Left ventricle myocardium inferior (tissue), 1 donor: Measurements from ENCODE around the gene PRKRA. TPM values are rescaled to one million over a fixed set of nuclear protein-coding genes. Genes with fewer than 3 reads are reported as not detected.
A peak's percentile ranks its signal among the peaks of the same experiment; 100 is the strongest.

Source experiments
- DNase-seq: peaks from one replicate; pipeline ENCODE4 v3.0.0-alpha.2; 2020
- H3K27ac ChIP-seq: fragments of 200-600 bp; replicated peaks from 2 replicates; pipeline ENCODE4 v1.8.0; 2021
- H3K27me3 ChIP-seq: fragments of 200-600 bp; 2 replicates; pipeline ENCODE4 v1.8.0; 2021; ENCODE audit warnings: low read depth
- H3K36me3 ChIP-seq: fragments of 200-600 bp; 2 replicates; pipeline ENCODE4 v1.8.0; 2021
- H3K4me1 ChIP-seq: fragments of 200-600 bp; 2 replicates; pipeline ENCODE4 v1.8.0; 2021
- H3K4me3 ChIP-seq: fragments of 200-600 bp; 2 replicates; pipeline ENCODE4 v1.8.0; 2021; ENCODE audit warnings: mild to moderate bottlenecking, moderate library complexity
- H3K9me3 ChIP-seq: fragments of 200-600 bp; replicated peaks from 2 replicates; pipeline ENCODE4 v1.8.0; 2021
- intact Hi-C: fragments of 100-400 bp; cut with micrococcal nuclease; formaldehyde crosslinking; loops from one replicate; pipeline ENCODE4 v1.11.0; 2022
- total RNA-seq: library from RNA; stranded (reverse); fragmentation: NEBNext Ultra II Directional; extraction: Animal tissue kit (Norgen Biotek cat#: 25700); gene quantifications from one replicate; pipeline ENCODE4 v1.2.1, GENCODE V29; 2021
- TF ChIP-seq, protein P1 (sequence below): fragments of 200-600 bp; IDR thresholded peaks from 2 replicates; pipeline ENCODE4 v1.8.0; 2021; ENCODE audit warnings: antibody characterized with exemption, mild to moderate bottlenecking, borderline replicate concordance
- donor health status: DM: no; HTN: yes; CAD: no; lungs with severe emphysema.

PRKRA gene
- total RNA-seq, 1 donor from 2014 or later = 48.7 TPM

DNA sequence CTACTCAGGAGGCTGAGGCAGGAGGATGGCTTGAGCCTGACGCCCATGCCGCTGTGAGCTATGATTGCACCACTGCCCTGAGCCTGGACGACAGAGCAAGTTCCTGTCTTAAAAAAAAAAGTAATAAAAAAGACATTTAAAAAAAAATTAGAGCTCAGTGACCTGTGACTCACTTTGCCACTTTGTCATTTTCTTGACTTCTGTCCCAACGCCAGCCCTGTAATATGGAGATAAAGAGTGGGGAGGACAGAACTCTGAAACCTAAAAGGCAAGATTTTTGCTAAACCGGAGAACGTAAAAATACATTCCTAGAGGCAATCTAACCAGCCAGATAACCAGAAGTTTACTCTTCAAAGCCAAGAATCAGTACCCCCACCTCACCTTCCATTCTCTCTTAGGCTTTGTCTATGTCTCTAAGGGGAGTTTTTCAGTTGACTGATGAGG, 49.0 kb downstream of the PRKRA start:
- TF ChIP-seq, protein P1, sequence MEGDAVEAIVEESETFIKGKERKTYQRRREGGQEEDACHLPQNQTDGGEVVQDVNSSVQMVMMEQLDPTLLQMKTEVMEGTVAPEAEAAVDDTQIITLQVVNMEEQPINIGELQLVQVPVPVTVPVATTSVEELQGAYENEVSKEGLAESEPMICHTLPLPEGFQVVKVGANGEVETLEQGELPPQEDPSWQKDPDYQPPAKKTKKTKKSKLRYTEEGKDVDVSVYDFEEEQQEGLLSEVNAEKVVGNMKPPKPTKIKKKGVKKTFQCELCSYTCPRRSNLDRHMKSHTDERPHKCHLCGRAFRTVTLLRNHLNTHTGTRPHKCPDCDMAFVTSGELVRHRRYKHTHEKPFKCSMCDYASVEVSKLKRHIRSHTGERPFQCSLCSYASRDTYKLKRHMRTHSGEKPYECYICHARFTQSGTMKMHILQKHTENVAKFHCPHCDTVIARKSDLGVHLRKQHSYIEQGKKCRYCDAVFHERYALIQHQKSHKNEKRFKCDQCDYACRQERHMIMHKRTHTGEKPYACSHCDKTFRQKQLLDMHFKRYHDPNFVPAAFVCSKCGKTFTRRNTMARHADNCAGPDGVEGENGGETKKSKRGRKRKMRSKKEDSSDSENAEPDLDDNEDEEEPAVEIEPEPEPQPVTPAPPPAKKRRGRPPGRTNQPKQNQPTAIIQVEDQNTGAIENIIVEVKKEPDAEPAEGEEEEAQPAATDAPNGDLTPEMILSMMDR = no peak
- H3K4me3 ChIP-seq = no peak overlapping the region
- intact Hi-C loops = no loop called here

GRCh38 chr2:178397002-178397605, 53.9 kb downstream of the PRKRA start:
- H3K27ac ChIP-seq = no peak overlapping the region
- H3K9me3 ChIP-seq = no peaks in the 10 kb centered on the region
- H3K4me3 ChIP-seq = no peak overlapping the region
- H3K36me3 ChIP-seq = no peaks in the 10 kb centered on the region
- peaks cover 6% of the 10 kb centered on the region for H3K4me1 ChIP-seq
- TF ChIP-seq, protein P1 = peak; percentile 79
- intact Hi-C loops = no loop called here
- no peaks in the 10 kb centered on the region for H3K27me3 ChIP-seq
- no peak for DNase-seq

More for the DNA sequence above, 49.0 kb downstream of the PRKRA start:
- DNase-seq = no peak
- Histone ChIP-seq H3K4me1 (no peaks in the 10 kb centered on the region), H3K9me3 (no peaks in the 10 kb centered on the region), H3K27ac (no peak overlapping the region), H3K36me3 (no peaks in the 10 kb centered on the region), H3K27me3 (no peaks in the 10 kb centered on the region)

GRCh38 chr2:178395941-178396570, 54.9 kb downstream of the PRKRA start:
- TF ChIP-seq, protein P1 = no peak
- H3K9me3 ChIP-seq = no peaks in the 10 kb centered on the region
- no peak overlapping the region for H3K27ac ChIP-seq
- H3K4me3 ChIP-seq = no peak overlapping the region
- no peak for DNase-seq
- intact Hi-C loops = no loop called here
- no peaks in the 10 kb centered on the region for H3K36me3 ChIP-seq
- peaks cover 6% of the 10 kb centered on the region for H3K4me1 ChIP-seq
- no peaks in the 10 kb centered on the region for H3K27me3 ChIP-seq

DNA sequence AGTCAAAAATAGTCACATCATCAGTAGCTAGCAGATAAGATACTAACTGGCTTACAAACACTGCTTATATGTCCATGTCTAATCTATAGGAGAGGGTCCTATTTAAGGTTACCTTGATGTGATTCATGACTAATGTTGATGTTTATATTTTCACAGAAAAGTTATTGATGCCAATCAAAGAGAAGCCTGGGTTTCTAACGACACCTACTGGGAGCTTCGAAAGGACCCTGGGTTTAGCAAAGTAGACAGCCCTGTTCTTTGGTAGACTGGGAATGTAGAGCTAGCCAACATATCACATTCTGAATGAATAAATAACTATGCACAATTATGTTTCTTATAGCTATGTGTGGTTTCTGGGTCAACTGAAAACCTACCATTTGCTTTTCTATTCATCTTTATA, 55.7 kb downstream of the PRKRA start:
- Histone ChIP-seq H3K4me3 (no peak overlapping the region), H3K9me3 (no peaks in the 10 kb centered on the region), H3K27me3 (no peaks in the 10 kb centered on the region), H3K36me3 (no peaks in the 10 kb centered on the region), H3K4me1 (peaks cover 6% of the 10 kb centered on the region), H3K27ac (no peak overlapping the region)
- TF ChIP-seq, protein P1 = no peak
- DNase-seq = no peak
- intact Hi-C loops = no loop called here

DNA sequence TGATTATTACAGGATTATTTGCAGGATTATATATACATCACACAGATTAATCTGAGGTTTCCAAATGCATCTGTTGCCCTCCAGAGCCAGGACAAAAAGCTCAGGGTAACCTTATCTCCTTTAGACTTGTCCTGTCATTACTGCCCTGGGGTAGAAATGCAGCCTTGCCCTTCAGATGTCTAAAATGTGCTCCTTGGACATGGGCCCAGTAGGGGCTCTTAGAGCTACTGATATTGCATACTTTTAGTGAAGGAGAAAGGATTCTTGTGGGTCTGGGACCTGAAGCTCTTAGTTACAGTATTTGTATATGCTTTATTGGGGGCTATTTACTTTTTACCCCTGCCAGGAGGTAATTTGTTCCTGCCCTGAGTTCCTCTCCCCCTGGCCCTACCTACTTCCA, 56.1 kb downstream of the PRKRA start:
- DNase-seq = no peak
- Histone ChIP-seq H3K9me3 (no peaks in the 10 kb centered on the region), H3K36me3 (no peaks in the 10 kb centered on the region), H3K4me1 (peaks cover 6% of the 10 kb centered on the region), H3K4me3 (no peak overlapping the region), H3K27me3 (no peaks in the 10 kb centered on the region), H3K27ac (no peak overlapping the region)
- TF ChIP-seq, protein P1 = no peak
- intact Hi-C loops = no loop called here
